Measurements from ENCODE around the gene NEGR1.

- TF ChIP-seq CTCF (IDR thresholded peaks at IDR 0.05) (no peak), EP300 (IDR thresholded peaks at IDR 0.05; ENCODE audit: low read depth) (no peak), POLR2AphosphoS5 (IDR thresholded peaks at IDR 0.05) (no peak)
Measured at GRCh38 chr1:71829346-71829745, 453.0 kb downstream of the NEGR1 start.

Data from transverse colon (tissue), 4 donors.